ENCODE data around the gene AURKAIP1. TPM values are rescaled to one million over a fixed set of nuclear protein-coding genes. Genes with fewer than 3 reads are reported as not detected.
A peak's percentile ranks its signal among the peaks of the same experiment; 100 is the strongest.

AURKAIP1 gene
- total RNA-seq, 8 experiments from 2014 or later = 85.0 to 210 (median 152) TPM

GRCh38 chr1:1334835-1335234 is 40.2 kb downstream of the AURKAIP1 start:
- 51 to 80% (median 71%) methylated on average over 1 to 6 of the region's 11 CpGs; no CpG with 5 or more reads in 5 of the 10 experiments for WGBS, 10 experiments
- peak in 4 of 8 experiments; percentile 1 to 6 (median 4) for ATAC-seq (replicated peaks in 6 of 8)
- in situ Hi-C loops (cut with MboI; ENCODE audit: low pct_unique_long_range_greater_than_20kb in 2 of 9, low sequenced_read_pairs in 9 of 9, unreplicated experiment in 9 of 9) = no loop called here
- no peak overlapping the region for H3K27ac ChIP-seq
- no peak overlapping the region for H3K4me3 ChIP-seq
- peaks cover 13% of the 10 kb centered on the region in 2 donors for H3K4me1 ChIP-seq (replicated peaks in 1 of 2)

GRCh38 chr1:1333551-1334241 is 41.3 kb downstream of the AURKAIP1 start:
- Histone ChIP-seq H3K4me3 (no peak overlapping the region), H3K27ac (no peak overlapping the region), H3K4me1 (replicated peaks in 1 of 2) (peaks cover 13% of the 10 kb centered on the region in 2 donors)
- in situ Hi-C loops (cut with MboI; ENCODE audit: low pct_unique_long_range_greater_than_20kb in 2 of 9, low sequenced_read_pairs in 9 of 9, unreplicated experiment in 9 of 9) = no loop called here
- WGBS, 10 experiments = 80 to 100% (median 96%) methylated on average over 1 to 14 of the region's 36 CpGs; no CpG with 5 or more reads in 6 of the 10 experiments
- peak in 1 of 8 experiments; percentile 2 for ATAC-seq (replicated peaks in 6 of 8)

GRCh38 chr1:1332774-1333480 is 42.1 kb downstream of the AURKAIP1 start:
- in situ Hi-C loops (cut with MboI; ENCODE audit: low pct_unique_long_range_greater_than_20kb in 2 of 9, low sequenced_read_pairs in 9 of 9, unreplicated experiment in 9 of 9) = no loop called here
- no peak overlapping the region for H3K4me3 ChIP-seq
- no peak overlapping the region for H3K27ac ChIP-seq
- ATAC-seq (replicated peaks in 6 of 8) = no peak
- peaks cover 13% of the 10 kb centered on the region in 2 donors for H3K4me1 ChIP-seq (replicated peaks in 1 of 2)
- WGBS, 10 experiments = 73 to 90% (median 90%) methylated on average over 8 to 12 of the region's 48 CpGs; no CpG with 5 or more reads in 7 of the 10 experiments

- in situ Hi-C loops (cut with MboI; ENCODE audit: low pct_unique_long_range_greater_than_20kb in 2 of 9, low sequenced_read_pairs in 9 of 9, unreplicated experiment in 9 of 9) = no loop called here
- no peak overlapping the region for H3K4me3 ChIP-seq
- H3K27ac ChIP-seq = no peak overlapping the region
- ATAC-seq (replicated peaks in 6 of 8) = no peak
- H3K4me1 ChIP-seq (replicated peaks in 1 of 2) = peaks cover 13% of the 10 kb centered on the region in 2 donors
- WGBS, 10 experiments = 76 to 98% (median 87%) methylated on average over 3 to 23 of the region's 57 CpGs; no CpG with 5 or more reads in 4 of the 10 experiments
Observed at GRCh38 chr1:1332031-1332755, 42.8 kb downstream of the AURKAIP1 start.

GRCh38 chr1:1331068-1331965 is 43.7 kb downstream of the AURKAIP1 start, which contains the start of gene TAS1R3:
Gene TAS1R3 (plus strand): TSS chr1:1331280. CDS start chr1:1331346, 66 bp downstream.
- peak in 7 of 8 experiments; percentile 2 to 67 (median 43) for ATAC-seq (replicated peaks in 6 of 8)
- Histone ChIP-seq H3K27ac (peak within 1 kb of the TSS in 1 of 2 donors; percentile 14), H3K4me3 (no peak within 1 kb of the TSS), H3K4me1 (replicated peaks in 1 of 2) (peaks cover 13% of the 10 kb centered on the region in 2 donors)
- WGBS, 10 experiments = 40 to 100% (median 65%) methylated on average over 1 to 17 of the region's 41 CpGs; no CpG with 5 or more reads in 5 of the 10 experiments
- in situ Hi-C loops (cut with MboI; ENCODE audit: low pct_unique_long_range_greater_than_20kb in 2 of 9, low sequenced_read_pairs in 9 of 9, unreplicated experiment in 9 of 9) = no loop called here

GRCh38 chr1:1330366-1331067 is 44.5 kb downstream of the AURKAIP1 start:
- WGBS, 10 experiments = 0 to 72% (median 27%) methylated on average over 3 to 10 of the region's 15 CpGs; no CpG with 5 or more reads in 6 of the 10 experiments
- H3K4me3 ChIP-seq = no peak overlapping the region
- H3K4me1 ChIP-seq (replicated peaks in 1 of 2) = peaks cover 18% of the 10 kb centered on the region in 2 donors
- peak overlapping the region in 1 of 2 donors; percentile 14 for H3K27ac ChIP-seq
- peak in 5 of 8 experiments; percentile 0 to 55 (median 43) for ATAC-seq (replicated peaks in 6 of 8)
- in situ Hi-C loops (cut with MboI; ENCODE audit: low pct_unique_long_range_greater_than_20kb in 2 of 9, low sequenced_read_pairs in 9 of 9, unreplicated experiment in 9 of 9) = no loop called here

GRCh38 chr1:1329304-1330210 is 45.5 kb downstream of the AURKAIP1 start:
- Histone ChIP-seq H3K27ac (no peak overlapping the region), H3K4me1 (replicated peaks in 1 of 2) (peaks cover 21 to 22% of the 10 kb centered on the region in 2 donors), H3K4me3 (no peak overlapping the region)
- 50 to 97% (median 91%) methylated on average over 6 to 54 of the region's 58 CpGs; no CpG with 5 or more reads in 2 of the 10 experiments for WGBS, 10 experiments
- in situ Hi-C loops (cut with MboI; ENCODE audit: low pct_unique_long_range_greater_than_20kb in 2 of 9, low sequenced_read_pairs in 9 of 9, unreplicated experiment in 9 of 9) = no loop called here
- no peak for ATAC-seq (replicated peaks in 6 of 8)

GRCh38 chr1:1328254-1328653 is 46.8 kb downstream of the AURKAIP1 start:
- 60 to 100% methylated on average over 1 of the region's 15 CpGs; no CpG with 5 or more reads in 8 of the 10 experiments for WGBS, 10 experiments
- ATAC-seq (replicated peaks in 6 of 8) = no peak
- H3K4me1 ChIP-seq (replicated peaks in 1 of 2) = peaks cover 24 to 26% of the 10 kb centered on the region in 2 donors
- no peak overlapping the region for H3K4me3 ChIP-seq
- H3K27ac ChIP-seq = no peak overlapping the region
- in situ Hi-C loops (cut with MboI; ENCODE audit: low pct_unique_long_range_greater_than_20kb in 2 of 9, low sequenced_read_pairs in 9 of 9, unreplicated experiment in 9 of 9) = no loop called here

GRCh38 chr1:1327291-1327690 is 47.7 kb downstream of the AURKAIP1 start:
- Histone ChIP-seq H3K4me3 (no peak overlapping the region), H3K27ac (no peak overlapping the region), H3K4me1 (replicated peaks in 1 of 2) (peaks cover 31 to 32% of the 10 kb centered on the region in 2 donors)
- 88 to 100% (median 91%) methylated on average over 1 to 37 of the region's 40 CpGs; no CpG with 5 or more reads in 4 of the 10 experiments for WGBS, 10 experiments
- ATAC-seq (replicated peaks in 6 of 8) = no peak
- in situ Hi-C loops (cut with MboI; ENCODE audit: low pct_unique_long_range_greater_than_20kb in 2 of 9, low sequenced_read_pairs in 9 of 9, unreplicated experiment in 9 of 9) = no loop called here

- peaks cover 26 to 27% of the 10 kb centered on the region in 2 donors for H3K4me1 ChIP-seq (replicated peaks in 1 of 2)
- H3K27ac ChIP-seq = no peak overlapping the region
- H3K4me3 ChIP-seq = peak overlapping the region in 2 of 5 donors; percentile 99 to 100
- WGBS, 10 experiments = 52 to 100% (median 73%) methylated on average over 1 to 7 of the region's 8 CpGs; no CpG with 5 or more reads in 3 of the 10 experiments
- in situ Hi-C loops (cut with MboI; ENCODE audit: low pct_unique_long_range_greater_than_20kb in 2 of 9, low sequenced_read_pairs in 9 of 9, unreplicated experiment in 9 of 9) = no loop called here
- ATAC-seq (replicated peaks in 6 of 8) = no peak
Observed at GRCh38 chr1:1326075-1326605, 48.9 kb downstream of the AURKAIP1 start.

Measured in motor neuron (in vitro differentiated cells).